NCI-H1105 (cell line): ENCODE measurements around the gene MPPE1.
"Not testable (repeated sequence)": the region's sequence is repeated elsewhere in the genome, so short reads cannot be mapped to it uniquely, and the experiment has no call there.

Experiments
- DNase-seq: peaks from one replicate; lab custom pipeline; 2025; lab: John Stamatoyannopoulos, UW

Gene MPPE1, protein sequence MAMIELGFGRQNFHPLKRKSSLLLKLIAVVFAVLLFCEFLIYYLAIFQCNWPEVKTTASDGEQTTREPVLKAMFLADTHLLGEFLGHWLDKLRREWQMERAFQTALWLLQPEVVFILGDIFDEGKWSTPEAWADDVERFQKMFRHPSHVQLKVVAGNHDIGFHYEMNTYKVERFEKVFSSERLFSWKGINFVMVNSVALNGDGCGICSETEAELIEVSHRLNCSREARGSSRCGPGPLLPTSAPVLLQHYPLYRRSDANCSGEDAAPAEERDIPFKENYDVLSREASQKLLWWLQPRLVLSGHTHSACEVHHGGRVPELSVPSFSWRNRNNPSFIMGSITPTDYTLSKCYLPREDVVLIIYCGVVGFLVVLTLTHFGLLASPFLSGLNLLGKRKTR

DNA sequence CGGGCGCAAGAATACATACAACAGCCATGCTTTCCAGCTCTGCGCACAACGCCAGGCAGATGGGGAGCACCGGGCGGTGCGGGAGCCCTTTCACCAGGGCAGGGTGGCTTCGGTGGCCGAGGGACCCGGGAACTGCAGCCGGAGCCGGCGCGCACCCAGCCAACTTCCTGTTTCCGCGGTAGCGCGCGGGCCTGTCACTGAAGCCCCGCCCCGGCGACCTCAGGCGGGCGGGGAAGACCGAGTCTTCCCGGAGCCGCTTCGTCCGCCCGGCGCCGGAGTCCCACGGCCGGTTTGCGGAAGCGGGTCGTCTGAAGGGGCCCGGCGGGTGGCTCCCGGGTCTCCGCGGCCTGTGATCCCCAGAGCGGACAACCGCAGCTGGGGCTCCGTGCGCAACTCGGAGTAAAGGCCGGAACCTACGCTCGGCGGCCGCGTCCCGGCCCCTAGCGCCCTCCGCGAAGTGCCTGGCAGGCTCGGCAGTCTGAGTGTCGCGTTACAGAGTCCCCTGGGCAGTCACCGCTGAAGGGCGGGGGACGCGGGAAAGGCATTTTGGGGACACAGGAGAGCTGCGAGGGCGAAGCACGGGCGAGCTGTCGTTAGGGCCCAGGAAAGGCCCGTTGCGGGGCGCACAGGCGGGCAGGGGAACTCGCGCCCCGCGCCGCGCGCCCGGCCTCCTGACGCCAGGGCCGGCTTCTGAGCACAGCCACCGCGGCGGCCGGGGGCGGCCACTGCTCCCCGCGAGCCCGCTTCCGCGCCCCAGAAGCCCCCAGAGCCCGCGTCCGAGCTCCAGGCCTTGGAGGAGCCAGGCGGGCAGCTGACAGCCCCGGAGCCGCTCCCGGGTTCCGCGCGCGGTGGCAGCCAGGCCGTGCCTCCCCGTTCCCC is at the start of gene MPPE1:
TSS of gene MPPE1 (minus strand) at position 136 of the 879 bp plus-strand sequence. CDS start 11,053 bp downstream, outside the sequence.
- DNase-seq = peak; percentile 79

DNA sequence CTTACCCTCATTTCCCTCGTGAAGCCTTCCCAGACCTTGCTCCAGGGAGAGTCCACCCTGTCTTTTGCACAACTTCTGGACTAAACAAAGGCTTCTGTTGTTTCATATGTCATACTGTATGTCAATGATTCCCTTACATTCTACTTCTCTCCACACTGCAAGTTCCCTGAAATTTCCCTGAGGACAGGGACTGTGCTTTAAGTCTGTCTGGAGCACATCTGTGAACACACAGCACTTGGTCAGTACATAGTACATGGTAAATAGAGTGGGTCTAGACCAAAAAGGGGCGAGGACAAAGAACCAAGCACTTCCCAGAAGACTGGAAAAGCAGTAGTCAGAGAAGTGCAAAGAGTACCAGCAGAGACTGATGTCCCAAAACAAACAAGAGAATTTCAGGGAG is 49.5 kb upstream of the MPPE1 start:
- no peak for DNase-seq

DNA sequence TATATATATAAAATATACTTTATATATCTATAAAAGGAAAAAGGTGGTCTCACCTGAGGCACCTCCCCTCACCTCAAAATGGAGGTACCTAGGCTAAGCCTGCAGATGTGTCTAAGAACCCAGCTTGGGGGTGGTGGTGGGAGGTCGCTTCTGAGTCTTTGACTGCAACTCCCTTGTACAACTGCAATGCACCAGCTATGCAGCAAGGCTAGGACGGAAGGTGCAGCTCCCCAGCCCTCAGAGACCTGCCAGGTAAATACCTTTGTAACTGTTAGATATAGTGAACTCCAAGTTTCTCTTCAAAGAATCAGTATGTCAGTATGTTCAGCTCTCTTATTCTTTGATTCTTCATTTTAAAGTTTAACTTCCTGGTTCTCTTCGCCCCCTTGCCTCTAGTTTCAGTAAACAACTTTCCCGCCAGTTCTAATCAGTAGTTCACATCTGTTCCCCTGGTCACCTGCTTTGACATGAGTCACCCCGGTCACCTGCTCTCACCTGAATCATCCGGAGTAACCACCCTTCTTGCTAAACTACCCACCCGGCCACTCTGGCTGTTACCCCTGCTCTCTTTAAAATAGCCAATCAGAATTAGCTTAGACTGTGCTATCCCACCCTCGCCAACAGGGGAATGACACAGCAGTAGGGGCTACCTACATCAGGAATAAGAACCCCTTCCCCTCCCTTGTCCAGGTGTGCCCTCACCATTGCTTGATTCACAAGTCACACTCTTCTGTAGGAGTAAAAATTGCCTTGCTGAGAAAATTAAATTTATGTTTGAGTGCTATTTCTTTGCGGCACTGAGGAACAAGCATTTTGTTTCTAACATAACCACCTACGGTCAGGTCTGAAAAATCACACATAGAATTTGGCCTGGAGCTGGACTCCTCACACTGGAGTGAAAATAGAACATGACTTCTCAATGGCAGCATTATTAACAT is 48.5 kb upstream of the MPPE1 start:
- DNase-seq = no peak

DNA sequence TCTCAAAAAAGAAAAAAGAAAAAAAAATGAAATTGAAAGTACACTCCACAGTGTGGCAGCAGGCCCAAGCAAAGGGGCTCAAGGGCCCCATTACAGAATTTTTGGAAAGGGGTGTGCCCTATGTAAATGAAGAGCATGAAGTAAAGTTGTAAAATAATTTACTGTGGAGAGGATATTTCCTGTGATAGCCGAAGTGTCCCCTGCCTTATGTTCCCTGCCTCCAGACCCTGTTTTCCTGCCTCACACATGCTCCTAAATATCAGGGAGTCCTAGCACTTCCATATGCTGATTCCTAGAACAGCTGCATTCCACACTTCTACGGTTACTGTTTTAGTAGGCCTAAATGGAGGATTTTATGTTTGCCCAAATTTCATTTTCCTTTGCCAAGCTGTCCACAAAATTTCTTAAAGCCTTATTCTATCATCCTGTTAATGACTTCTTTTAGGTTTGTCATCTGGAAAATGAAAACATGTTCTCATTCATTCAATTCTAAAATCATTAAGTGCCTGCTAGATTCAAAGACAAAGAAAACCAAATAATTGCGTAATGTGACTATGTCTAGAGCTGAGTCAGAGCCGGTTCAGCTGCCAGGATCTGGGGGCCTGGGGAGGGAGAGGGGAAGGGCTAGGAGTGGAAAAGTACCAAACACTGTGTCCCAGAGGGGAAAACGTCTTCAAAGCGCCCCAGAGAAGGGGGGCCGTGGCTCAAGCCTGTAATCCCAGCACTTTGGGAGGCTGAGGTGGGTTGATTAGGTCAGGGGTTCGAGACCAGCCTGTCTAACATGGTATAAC is 47.3 kb upstream of the MPPE1 start:
- DNase-seq = no peak

DNA sequence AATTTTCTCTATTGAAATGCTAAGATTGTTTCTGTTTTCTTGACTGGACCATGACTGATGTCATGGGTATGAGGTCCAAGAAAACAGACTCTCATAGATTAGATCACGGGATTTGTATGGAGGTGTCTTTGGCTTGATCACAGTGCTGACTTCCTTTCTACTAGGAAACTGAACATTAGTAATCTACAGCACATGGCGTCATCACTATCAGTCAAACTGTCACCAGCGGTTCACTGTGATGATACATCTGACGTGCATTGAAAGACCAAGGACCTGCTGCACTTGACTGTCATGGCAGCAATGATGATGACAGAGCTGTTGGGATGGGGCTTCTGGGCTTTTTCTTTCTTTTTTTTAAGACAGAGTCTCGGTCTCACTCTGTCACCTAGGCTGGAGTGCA is 45.0 kb upstream of the MPPE1 start:
- no peak for DNase-seq

DNA sequence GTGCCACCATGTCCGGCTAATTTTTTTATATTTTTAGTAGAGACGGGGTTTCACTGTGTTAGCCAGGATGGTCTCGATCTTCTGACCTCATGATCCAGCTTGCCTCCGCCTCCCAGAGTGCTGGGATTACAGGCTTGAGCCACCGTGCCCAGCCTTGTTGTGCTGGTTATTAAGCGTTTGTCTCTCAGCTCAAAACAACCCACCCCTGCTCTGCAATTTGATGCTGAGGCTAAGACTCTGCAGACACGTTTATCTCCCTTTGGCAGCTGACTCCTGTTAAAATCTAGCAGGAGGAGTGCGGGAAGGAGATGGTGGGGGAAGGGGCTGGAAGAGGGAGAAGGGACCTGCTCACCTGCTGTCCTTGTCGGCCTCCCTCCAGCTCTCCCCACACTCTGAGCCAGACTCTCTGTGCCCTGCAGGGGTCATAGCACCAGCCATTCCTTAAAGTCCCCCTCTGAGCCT is 43.3 kb upstream of the MPPE1 start:
- no peak for DNase-seq

DNA sequence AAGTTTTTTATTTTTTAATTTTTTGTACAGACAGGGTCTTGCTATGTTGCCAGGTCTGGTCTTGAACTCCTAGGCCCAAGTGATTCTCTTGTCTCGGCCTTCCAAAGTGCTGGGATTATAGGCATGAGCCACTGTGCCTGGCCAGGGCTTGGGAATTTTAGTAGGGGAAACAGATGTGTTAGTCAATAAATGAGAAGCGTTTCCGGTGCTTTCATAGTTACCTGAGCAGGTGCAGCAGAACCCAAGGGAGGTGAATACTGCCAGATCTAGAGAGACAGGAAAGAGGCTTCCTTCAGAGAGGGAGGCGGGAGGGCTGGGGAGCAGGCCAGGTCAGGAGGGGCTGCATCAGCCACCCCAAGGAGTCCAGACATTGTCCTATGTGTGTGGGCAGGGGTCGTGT is 42.7 kb upstream of the MPPE1 start:
- DNase-seq = no peak

DNA sequence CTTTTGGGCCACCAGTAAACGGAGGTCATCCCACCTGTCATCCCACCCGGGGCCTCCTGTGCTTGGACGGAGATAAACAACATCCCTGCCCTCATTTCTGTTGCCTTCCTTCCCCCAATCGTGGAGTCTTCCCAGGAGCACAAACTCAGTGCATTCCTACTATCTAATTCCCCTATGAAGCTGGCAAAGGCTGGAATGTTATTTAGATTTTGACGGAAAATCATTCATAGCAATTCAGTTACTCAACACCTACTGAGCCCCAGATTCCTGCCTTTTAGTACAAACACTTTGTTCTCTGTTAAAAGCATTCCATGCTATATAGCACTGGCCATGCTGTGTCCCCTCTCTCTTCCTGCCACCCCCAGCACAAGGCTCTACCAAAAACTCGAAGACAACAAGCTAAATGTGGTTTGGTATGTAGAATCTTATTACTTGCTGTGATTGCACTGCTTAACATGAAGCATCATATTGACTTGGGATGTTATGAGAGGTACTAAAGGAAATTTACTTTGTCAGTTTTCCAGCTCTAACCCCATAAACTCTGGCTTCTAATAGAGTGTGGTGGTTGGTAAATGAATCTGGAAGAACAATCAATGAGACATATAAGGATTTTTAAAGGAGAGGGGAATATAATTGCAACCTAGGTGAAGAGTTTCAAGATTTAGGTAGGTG is 40.9 kb upstream of the MPPE1 start:
- DNase-seq = no peak

DNA sequence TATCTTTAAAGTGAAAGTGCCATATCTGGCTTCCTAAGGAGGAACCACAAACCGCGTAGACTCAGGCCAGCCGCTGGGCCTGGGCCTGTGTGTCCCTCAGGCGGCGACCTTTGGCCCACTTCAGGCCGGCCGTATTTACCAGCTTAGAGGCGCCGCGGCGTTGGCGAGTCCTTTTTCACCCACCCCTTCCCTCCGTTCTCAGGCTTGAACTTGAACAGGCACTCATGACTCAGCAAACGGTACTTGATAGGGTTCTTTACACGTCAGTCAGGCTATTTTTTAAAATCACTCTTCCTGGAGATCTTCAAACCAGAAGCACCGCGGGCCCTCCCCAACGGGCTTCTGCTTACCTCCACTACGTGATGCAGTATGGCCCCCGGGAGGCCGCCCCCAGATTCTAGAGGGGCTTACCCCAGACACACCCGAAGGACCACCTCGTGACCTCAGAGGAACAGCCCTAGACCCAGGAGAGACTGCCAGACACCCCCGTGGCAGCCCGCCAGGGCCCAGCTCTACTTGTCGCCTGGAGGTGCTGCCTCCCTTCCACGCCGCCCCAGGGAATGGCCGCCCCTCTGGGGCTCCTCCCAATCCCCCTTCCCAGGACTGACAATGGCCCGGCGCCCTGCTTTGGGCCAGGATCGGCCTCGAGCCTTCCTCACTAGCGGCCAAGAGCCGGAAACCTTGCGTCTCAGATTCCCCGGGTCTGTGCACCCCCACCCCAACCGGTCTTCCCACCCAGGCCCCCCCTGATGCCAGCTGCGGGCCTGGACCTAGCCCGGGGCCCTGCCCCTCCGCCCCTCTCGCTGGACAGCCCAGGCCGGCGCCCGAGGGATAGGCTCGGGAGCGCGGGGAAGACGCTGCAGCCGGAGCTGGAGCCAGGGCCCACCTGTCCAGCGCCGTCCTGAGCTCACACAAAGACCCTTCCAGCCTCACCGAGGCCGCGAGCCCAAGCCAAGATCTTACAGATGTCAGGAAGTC is 39.4 kb upstream of the MPPE1 start:
- no peak for DNase-seq

DNA sequence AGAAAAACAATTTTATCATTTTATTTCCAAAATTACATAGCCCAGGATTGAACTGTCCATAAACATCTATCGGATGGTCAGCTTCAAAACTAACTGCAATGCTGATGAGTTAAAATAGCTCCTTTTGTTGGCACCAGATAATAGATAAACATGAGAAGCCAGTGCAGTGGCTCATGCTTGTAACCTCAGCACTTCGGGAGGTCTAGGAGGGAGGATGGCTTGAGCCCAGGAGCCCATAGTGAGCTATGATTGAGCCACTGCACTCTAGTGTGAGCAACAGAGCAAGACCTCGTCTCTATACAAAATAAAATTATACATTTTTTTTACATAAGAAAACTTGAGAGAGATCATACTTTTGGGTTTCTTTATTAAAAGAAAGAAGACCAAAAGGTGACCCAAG is 38.6 kb upstream of the MPPE1 start:
- DNase-seq = no peak

DNA sequence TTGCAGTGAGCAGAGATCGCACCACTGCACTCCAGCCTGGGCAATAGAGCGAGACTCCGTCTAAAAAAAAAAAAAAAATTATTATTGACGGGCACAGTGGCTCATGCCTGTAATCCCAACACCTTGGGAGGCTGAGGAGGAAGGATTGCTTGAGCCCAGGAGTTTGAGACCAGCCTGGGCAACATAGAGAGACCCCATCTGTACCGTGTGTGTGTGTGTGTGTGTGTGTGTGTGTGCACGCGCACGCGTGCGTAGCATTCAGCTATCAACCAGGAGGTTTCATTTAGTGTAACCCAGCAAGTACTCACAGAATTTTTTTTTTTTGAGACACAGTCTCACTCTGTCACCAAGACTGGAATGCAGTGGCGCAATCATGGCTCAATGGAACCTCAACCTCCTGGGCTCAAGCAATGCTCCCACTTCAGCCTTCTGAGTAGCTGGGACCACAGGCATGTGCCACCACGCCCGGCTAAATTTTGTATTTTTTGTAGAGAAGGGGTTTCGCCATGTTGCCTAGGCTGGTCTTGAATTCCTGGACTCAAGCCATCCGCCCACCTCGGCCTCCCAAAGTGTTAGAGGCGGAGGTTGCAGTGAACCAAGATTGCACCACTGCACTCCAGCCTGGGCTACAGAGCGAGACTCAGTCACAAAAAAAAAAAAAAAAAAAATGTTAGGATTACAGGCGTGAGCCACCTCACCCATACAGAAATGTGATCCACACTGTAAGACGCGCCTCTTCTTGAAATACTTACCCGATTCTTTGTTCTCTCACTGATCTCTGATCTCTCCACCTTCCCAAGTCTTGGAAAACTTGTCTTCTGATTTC is 37.9 kb upstream of the MPPE1 start:
- DNase-seq = not testable (repeated sequence)

DNA sequence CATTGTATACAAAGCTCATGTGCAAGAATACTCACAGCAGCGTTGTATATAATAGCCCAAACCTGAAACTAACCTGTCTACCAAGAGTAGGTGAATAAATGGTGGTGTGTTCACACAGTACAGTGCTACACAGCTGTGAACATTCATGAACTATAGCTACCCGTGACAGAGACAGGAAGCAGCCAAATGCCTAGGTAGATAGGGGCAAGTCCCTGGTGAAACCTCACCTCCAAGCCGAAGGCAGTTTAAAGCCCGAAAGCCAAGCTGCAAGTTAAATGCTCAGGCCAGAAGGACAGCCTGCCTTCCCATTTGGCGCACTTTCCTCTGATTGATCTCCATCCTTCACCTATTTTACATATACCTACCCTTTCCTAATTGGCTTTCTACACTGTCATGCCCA is 36.7 kb upstream of the MPPE1 start:
- DNase-seq = no peak

DNA sequence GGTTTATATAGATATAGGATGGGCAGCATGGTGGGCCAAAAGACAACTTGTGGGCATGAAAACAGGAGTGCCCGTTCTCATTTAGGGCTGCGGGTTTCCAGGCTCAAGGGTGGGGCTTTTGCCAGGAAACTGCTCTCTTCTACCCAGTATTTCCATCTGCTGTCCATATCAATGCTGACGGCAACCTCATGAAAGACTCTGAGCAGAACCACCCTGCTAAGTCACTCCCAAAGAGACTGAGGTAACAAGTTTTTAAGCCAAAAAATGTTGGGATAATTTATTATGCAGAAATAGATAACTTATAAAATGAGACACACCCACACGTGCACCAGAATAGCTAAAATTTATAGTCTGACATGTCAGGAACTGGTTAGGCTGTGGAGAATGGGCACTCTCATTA is 36.1 kb upstream of the MPPE1 start:
- DNase-seq = no peak

DNA sequence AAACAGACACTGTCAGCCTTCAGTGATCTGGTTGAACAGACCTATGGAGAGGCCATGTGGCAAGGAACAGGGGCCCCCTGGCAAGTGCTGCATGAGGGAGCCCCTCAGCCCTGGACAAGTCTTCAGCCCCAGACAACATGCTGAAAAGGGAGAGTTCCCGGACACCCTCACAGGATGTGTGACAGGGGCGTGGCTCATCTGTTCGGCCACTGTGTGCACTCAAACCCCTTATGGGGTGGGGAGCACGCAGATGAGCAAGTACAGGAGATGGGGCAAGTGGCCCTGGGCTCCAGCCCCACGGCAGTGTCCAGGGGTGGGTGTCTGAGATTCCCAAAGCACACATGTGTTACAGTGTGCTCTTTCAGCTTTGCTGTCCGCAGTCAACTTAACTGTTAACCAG is 35.4 kb upstream of the MPPE1 start:
- no peak for DNase-seq

DNA sequence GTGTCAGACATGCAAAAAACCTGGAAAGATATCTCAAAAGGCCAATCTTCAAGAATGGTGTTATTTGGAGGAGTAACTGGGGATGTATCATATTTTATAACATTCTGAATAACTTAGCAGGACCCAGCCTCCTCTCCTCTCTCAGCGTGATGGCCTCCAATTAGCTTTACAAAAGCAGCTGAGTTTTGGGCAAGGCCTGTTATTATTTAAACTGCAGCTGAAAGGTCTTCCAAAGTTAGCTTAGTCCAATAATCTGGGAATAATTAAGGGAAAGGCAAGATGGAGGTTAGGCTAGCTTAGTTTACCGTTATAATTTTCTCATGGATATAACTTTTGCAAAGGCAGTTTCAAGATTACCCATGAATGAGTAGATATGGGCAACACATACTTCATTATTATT is 32.8 kb upstream of the MPPE1 start:
- no peak for DNase-seq

DNA sequence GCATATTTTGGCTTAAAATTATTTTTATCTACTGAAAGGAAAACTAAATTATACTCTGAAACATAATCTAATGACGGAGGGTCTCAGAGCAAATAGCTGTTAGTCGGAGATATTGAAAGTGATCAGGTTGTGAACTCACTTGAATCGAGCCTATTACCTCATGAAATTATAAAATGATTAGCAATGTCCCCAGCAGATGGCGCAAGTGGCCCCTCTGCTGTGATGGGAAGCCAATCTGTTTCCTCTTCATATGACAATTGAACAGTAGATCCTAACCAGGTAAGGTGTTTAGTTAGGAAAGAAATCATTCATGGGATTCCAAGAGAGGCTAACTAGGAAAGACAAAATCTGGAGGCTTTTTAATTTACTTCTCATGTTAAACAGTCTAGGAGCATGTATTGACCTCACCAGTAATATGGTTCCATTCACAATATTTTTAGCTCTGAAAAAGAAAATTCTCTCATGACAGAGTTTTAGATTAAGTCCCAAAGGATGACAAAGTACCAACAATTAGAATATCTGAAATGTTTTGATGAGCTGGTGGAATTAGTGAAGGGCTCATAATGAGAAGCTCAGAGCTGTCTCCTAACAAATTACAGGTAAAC is 29.9 kb upstream of the MPPE1 start:
- peak; percentile 70 for DNase-seq

DNA sequence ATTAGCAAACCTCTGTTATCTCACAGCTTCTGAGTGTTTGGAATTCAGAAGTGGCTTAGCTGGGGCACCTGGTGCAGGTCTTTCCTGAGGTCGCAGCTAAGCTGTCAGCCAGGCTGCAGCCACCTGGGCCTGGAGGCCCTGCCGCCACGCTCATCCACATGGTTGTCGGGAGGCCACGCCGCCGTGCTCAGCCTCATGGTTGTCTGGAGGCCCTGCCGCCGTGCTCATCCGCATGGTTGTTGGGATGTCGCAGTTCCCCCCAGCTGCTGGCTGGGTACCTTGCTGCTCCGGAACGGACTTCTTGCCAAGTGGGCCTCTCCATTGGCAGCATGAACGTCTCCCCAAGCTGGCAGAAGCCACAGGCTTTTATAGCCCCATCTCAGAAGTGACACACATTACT is 24.3 kb upstream of the MPPE1 start:
- no peak for DNase-seq

DNA sequence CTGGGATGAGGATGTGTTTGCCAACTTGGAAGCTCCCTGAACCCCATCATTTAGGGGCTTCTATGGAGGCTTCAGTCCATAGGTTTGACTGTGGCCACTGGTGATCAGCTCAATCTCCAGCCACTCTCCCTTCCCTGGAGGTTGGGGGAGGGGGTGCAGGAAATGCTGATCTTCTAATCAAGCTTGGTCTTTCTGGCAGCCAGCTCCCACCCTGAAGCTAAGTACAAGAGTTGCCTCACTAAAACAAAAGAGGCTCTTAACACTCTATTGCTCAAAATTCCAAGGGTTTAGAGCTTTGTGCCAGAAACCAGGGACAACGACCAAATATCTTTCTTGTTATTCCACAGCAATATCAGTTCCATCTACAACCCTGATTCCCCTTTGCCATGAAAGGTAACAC is 19.4 kb upstream of the MPPE1 start:
- DNase-seq = no peak
